WTC11 (cell line): Measurements from ENCODE around the gene CDK16.

Experiments
- ESRRA ChIP-seq: sonication (generic); formaldehyde crosslinking; IDR thresholded peaks from 2 replicates; pipeline ENCODE4 v1.8.1; 2022; ENCODE audit warnings: mild to moderate bottlenecking, missing genetic modification reagents, borderline replicate concordance
- FOXJ3 ChIP-seq: sonication (generic); formaldehyde crosslinking; IDR thresholded peaks from 2 replicates; pipeline ENCODE4 v1.9.0; 2021; ENCODE audit warnings: missing genetic modification reagents, mild to moderate bottlenecking, borderline replicate concordance
- JUN ChIP-seq: sonication (generic); formaldehyde crosslinking; IDR thresholded peaks from 2 replicates; pipeline ENCODE4 v1.8.0; 2023; ENCODE audit warnings: mild to moderate bottlenecking, missing genetic modification reagents
- NFYB ChIP-seq: sonication (generic); formaldehyde crosslinking; conservative IDR thresholded peaks from 2 replicates; pipeline ENCODE4 v1.8.0; 2022; ENCODE audit warnings: low read depth, missing genetic modification reagents
- PREB ChIP-seq: sonication (generic); formaldehyde crosslinking; IDR thresholded peaks from 2 replicates; pipeline ENCODE4 v1.8.1; 2022; ENCODE audit warnings: mild to moderate bottlenecking, missing genetic modification reagents, moderate library complexity, borderline replicate concordance
- TEAD1 ChIP-seq: sonication (generic); formaldehyde crosslinking; IDR thresholded peaks from 2 replicates; pipeline ENCODE4 v1.8.0; 2022; ENCODE audit warnings: mild to moderate bottlenecking, missing genetic modification reagents
- USF1 ChIP-seq: sonication (generic); formaldehyde crosslinking; IDR thresholded peaks from 2 replicates; pipeline ENCODE4 v1.8.0; 2022; ENCODE audit warnings: mild to moderate bottlenecking, missing genetic modification reagents
- ZBTB21 ChIP-seq: sonication (generic); formaldehyde crosslinking; IDR thresholded peaks from 2 replicates; pipeline ENCODE4 v1.8.1; 2023; ENCODE audit warnings: mild to moderate bottlenecking, missing genetic modification reagents, borderline replicate concordance
- ZNF138 ChIP-seq: sonication (generic); formaldehyde crosslinking; conservative IDR thresholded peaks from 2 replicates; pipeline ENCODE4 v1.8.1; 2022; ENCODE audit warnings: mild to moderate bottlenecking, moderate library complexity, missing genetic modification reagents
- TF ChIP-seq, protein P1 (sequence below): fragments of 200-600 bp; IDR thresholded peaks from 2 replicates; pipeline ENCODE4 v1.8.0; 2022; ENCODE audit warnings: antibody characterized with exemption
- TF ChIP-seq, protein P2 (sequence below): sonication (generic); formaldehyde crosslinking; IDR thresholded peaks from 2 replicates; pipeline ENCODE4 v1.8.1; 2023; ENCODE audit warnings: mild to moderate bottlenecking, missing genetic modification reagents, borderline replicate concordance

GRCh38 chrX:47247999-47248320 is 29.5 kb downstream of the CDK16 start:
- TF ChIP-seq USF1 (no peak), TEAD1 (no peak), ZBTB21 (CRISPR knock-in tag) (no peak), FOXJ3 (no peak), JUN (no peak), NFYB (no peak), ESRRA (CRISPR knock-in tag) (no peak), ZNF138 (CRISPR knock-in tag) (no peak), PREB (no peak)
- TF ChIP-seq, protein P1, sequence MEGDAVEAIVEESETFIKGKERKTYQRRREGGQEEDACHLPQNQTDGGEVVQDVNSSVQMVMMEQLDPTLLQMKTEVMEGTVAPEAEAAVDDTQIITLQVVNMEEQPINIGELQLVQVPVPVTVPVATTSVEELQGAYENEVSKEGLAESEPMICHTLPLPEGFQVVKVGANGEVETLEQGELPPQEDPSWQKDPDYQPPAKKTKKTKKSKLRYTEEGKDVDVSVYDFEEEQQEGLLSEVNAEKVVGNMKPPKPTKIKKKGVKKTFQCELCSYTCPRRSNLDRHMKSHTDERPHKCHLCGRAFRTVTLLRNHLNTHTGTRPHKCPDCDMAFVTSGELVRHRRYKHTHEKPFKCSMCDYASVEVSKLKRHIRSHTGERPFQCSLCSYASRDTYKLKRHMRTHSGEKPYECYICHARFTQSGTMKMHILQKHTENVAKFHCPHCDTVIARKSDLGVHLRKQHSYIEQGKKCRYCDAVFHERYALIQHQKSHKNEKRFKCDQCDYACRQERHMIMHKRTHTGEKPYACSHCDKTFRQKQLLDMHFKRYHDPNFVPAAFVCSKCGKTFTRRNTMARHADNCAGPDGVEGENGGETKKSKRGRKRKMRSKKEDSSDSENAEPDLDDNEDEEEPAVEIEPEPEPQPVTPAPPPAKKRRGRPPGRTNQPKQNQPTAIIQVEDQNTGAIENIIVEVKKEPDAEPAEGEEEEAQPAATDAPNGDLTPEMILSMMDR: no peak
- TF ChIP-seq, protein P2, sequence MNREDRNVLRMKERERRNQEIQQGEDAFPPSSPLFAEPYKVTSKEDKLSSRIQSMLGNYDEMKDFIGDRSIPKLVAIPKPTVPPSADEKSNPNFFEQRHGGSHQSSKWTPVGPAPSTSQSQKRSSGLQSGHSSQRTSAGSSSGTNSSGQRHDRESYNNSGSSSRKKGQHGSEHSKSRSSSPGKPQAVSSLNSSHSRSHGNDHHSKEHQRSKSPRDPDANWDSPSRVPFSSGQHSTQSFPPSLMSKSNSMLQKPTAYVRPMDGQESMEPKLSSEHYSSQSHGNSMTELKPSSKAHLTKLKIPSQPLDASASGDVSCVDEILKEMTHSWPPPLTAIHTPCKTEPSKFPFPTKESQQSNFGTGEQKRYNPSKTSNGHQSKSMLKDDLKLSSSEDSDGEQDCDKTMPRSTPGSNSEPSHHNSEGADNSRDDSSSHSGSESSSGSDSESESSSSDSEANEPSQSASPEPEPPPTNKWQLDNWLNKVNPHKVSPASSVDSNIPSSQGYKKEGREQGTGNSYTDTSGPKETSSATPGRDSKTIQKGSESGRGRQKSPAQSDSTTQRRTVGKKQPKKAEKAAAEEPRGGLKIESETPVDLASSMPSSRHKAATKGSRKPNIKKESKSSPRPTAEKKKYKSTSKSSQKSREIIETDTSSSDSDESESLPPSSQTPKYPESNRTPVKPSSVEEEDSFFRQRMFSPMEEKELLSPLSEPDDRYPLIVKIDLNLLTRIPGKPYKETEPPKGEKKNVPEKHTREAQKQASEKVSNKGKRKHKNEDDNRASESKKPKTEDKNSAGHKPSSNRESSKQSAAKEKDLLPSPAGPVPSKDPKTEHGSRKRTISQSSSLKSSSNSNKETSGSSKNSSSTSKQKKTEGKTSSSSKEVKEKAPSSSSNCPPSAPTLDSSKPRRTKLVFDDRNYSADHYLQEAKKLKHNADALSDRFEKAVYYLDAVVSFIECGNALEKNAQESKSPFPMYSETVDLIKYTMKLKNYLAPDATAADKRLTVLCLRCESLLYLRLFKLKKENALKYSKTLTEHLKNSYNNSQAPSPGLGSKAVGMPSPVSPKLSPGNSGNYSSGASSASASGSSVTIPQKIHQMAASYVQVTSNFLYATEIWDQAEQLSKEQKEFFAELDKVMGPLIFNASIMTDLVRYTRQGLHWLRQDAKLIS (CRISPR knock-in tag): no peak
